K562 (cell line): ENCODE measurements around the gene MYLK3. TPM values are rescaled to one million over a fixed set of nuclear protein-coding genes. Genes with fewer than 3 reads are reported as not detected.

Experiments
- ATAC-seq: fragments of 200-7000 bp; cut with Tn5 transposase; 3 replicates; pipeline ENCODE4 v1.9.1; 2020; ENCODE audit warnings: moderate library complexity
- BruUV-seq: library from RNA; stranded (reverse); fragments of 400-500 nt; replicated peaks from 2 replicates; lab custom pipeline; 2021; lab: Mats Ljungman, UMichigan
- CTCF ChIA-PET: fragments of 300-600 bp; formaldehyde crosslinking; extraction: SDS; loops from one replicate; lab custom pipeline; 2021; ENCODE audit warnings: low intra/inter-chr PET ratio; lab: Yijun Ruan, JAX
- POLR2A ChIA-PET: fragments of 300-600, 350-650 bp; sonication (Branson Sonifier 250); formaldehyde crosslinking; extraction: SDS; loops from one replicate; lab custom pipeline; 2021; ENCODE audit warnings: antibody characterized with exemption, inconsistent platforms; lab: Yijun Ruan, JAX
- DNase-seq, 4 experiments: peaks; one replicate each; pipeline versions ENCODE4 v3.0.0 to v3.0.0-alpha.2; 2011 to 2018; ENCODE audit warnings: low spot score in 3 of 4, mixed read lengths in 3 of 4; ENCODE audit errors: extremely low read depth in 1 of 4
- FAIRE-seq: peaks from 2 replicates; lab custom pipeline; 2011; peaks lifted over from hg19 to GRCh38; lab: Jason Lieb, UNC
- H2AFZ ChIP-seq: 2 replicates; pipeline ENCODE4 v1.6.0; 2011; ENCODE audit warnings: low read depth, low read length, control low read depth, inconsistent platforms
- H3K27ac ChIP-seq: fragments of 200-600 bp; 3 replicates; pipeline ENCODE4 v1.8.0; 2011; ENCODE audit warnings: low read depth, mild to moderate bottlenecking, control low read depth, inconsistent platforms, low read length, moderate library complexity, mixed read lengths; ENCODE audit errors: extremely low read depth
- H3K27me3 ChIP-seq, 2 experiments: fragments of 300-600 bp in 1 of 2; 2 replicates in 1 of 2; 3 replicates in 1 of 2; pipeline versions ENCODE4 v1.6.0 to v1.8.0; 2011; ENCODE audit warnings: inconsistent platforms in 2 of 2, low read length in 2 of 2, mild to moderate bottlenecking in 1 of 2, mixed read lengths in 1 of 2, moderate library complexity in 1 of 2; ENCODE audit not compliant: control insufficient read depth in 2 of 2, insufficient read depth in 2 of 2
- H3K36me3 ChIP-seq: fragments of 300-600 bp; 3 replicates; pipeline ENCODE4 v1.8.0; 2011; ENCODE audit warnings: mild to moderate bottlenecking, low read length, inconsistent platforms; ENCODE audit not compliant: control insufficient read depth, insufficient read depth
- H3K4me1 ChIP-seq, 2 experiments: fragments of 200-600 bp in 1 of 2; replicated peaks in 1 of 2; 2 replicates in 1 of 2; 3 replicates in 1 of 2; pipeline versions ENCODE4 v1.5.1 to v1.8.0; 2011; ENCODE audit warnings: inconsistent platforms in 2 of 2, low read length in 2 of 2, mild to moderate bottlenecking in 1 of 2, mixed read lengths in 1 of 2, moderate library complexity in 1 of 2; ENCODE audit not compliant: control insufficient read depth in 2 of 2, insufficient read depth in 2 of 2
- H3K4me2 ChIP-seq: 2 replicates; pipeline ENCODE4 v1.6.1; 2011; ENCODE audit warnings: low read length, control low read depth, inconsistent platforms, mixed read lengths; ENCODE audit not compliant: insufficient read depth
- H3K4me3 ChIP-seq: fragments of 200-600 bp; sonication (generic), shearing (Covaris generic); 2 replicates; pipeline ENCODE4 v1.5.1; 2016; ENCODE audit warnings: control low read depth, inconsistent platforms
- H3K79me2 ChIP-seq: fragments of 200-600 bp; 3 replicates; pipeline ENCODE4 v1.8.0; 2011; ENCODE audit warnings: low read length, inconsistent platforms; ENCODE audit not compliant: control insufficient read depth, insufficient read depth
- H3K9ac ChIP-seq, 2 experiments: 2 replicates each; pipeline versions ENCODE4 v1.6.0 to v1.6.1; 2011; ENCODE audit warnings: low read depth in 2 of 2, low read length in 2 of 2, control low read depth in 1 of 2, inconsistent platforms in 1 of 2, mild to moderate bottlenecking in 1 of 2, mixed read lengths in 1 of 2; ENCODE audit not compliant: insufficient read depth in 1 of 2
- H3K9me1 ChIP-seq: one replicate; pipeline ENCODE4 v1.6.0; 2011; ENCODE audit warnings: inconsistent platforms, mild to moderate bottlenecking, low read length, moderate library complexity; ENCODE audit not compliant: control insufficient read depth, insufficient read depth
- H3K9me3 ChIP-seq: replicated peaks from 2 replicates; pipeline ENCODE4 v1.5.1; 2011; ENCODE audit warnings: low read depth, low read length, inconsistent platforms; ENCODE audit not compliant: control insufficient read depth, insufficient read depth
- H4K20me1 ChIP-seq: replicated peaks from 2 replicates; pipeline ENCODE4 v1.6.1; 2011; ENCODE audit warnings: low read length, inconsistent platforms, mixed read lengths; ENCODE audit not compliant: control insufficient read depth, insufficient read depth
- FOXA1 ChIP-seq: fragments of 450-650 bp; IDR thresholded peaks from 2 replicates; pipeline ENCODE4 v1.6.1; 2016; ENCODE audit warnings: mild to moderate bottlenecking, borderline replicate concordance
- KLF13 ChIP-seq: fragments of 450-650 bp; IDR thresholded peaks from 2 replicates; pipeline ENCODE4 v1.6.1; 2016; ENCODE audit warnings: missing genetic modification characterization, low read depth, mild to moderate bottlenecking, missing compliant biosample characterization, moderate library complexity, borderline replicate concordance
- NFE2 ChIP-seq: IDR thresholded peaks from 2 replicates; pipeline ENCODE4 v1.6.1; 2014; ENCODE audit warnings: antibody characterized with exemption, low read depth
- NR4A1 ChIP-seq, 2 experiments: fragments of 250-450 bp in 1 of 2; fragments of 450-650 bp in 1 of 2; sonication (Bioruptor Pico) in 1 of 2; IDR thresholded peaks; 2 replicates each; pipeline versions ENCODE4 v1.4.0 to v1.6.1; 2016 to 2020; ENCODE audit warnings: mild to moderate bottlenecking in 2 of 2, missing compliant biosample characterization in 1 of 2, missing genetic modification characterization in 1 of 2, moderate library complexity in 1 of 2
- NRF1 ChIP-seq, 2 experiments: fragments of 450-650 bp; IDR thresholded peaks in 1 of 2; conservative IDR thresholded peaks in 1 of 2; 2 replicates each; pipeline ENCODE4 v1.6.1; 2014; ENCODE audit warnings: mild to moderate bottlenecking in 2 of 2
- SNAPC5 ChIP-seq: fragments of 250-450 bp; sonication (Bioruptor Pico); IDR thresholded peaks from 2 replicates; pipeline ENCODE4 v1.8.0; 2021; ENCODE audit warnings: moderate library complexity, mild to moderate bottlenecking, inconsistent platforms
- SPI1 ChIP-seq: IDR thresholded peaks from 2 replicates; pipeline ENCODE4 v1.6.1; 2011; ENCODE audit warnings: low read depth, low read length, control low read depth, borderline replicate concordance
- TEAD4 ChIP-seq, 2 experiments: sonication (generic) in 1 of 2; formaldehyde crosslinking in 1 of 2; IDR thresholded peaks; 2 replicates each; pipeline versions ENCODE4 v1.6.1 to v1.8.0; 2012 to 2022; ENCODE audit warnings: borderline replicate concordance in 1 of 2, inconsistent platforms in 1 of 2, low read length in 1 of 2, mild to moderate bottlenecking in 1 of 2, missing genetic modification reagents in 1 of 2
- ZNF592 ChIP-seq: fragments of 450-650 bp; IDR thresholded peaks from 2 replicates; pipeline ENCODE4 v1.6.1; 2017; ENCODE audit warnings: antibody characterized with exemption, mild to moderate bottlenecking
- ZNF76 ChIP-seq: fragments of 250-450 bp; sonication (Bioruptor Pico); IDR thresholded peaks from 2 replicates; pipeline ENCODE4 v1.4.0; 2020; ENCODE audit warnings: mild to moderate bottlenecking, moderate library complexity, borderline replicate concordance
- WGBS: fragments of 100-300 bp; shearing (Covaris generic); methylation state at CpG from one replicate; pipeline ENCODE4 v1.1.6; 2016; ENCODE audit warnings: low coverage, mixed read lengths; ENCODE audit not compliant: insufficient coverage; ENCODE audit errors: missing lambda C conversion rate; 5-methylcytosine and 5-hydroxymethylcytosine counted together
- in situ Hi-C: fragments of 300-500 bp; cut with MboI; formaldehyde crosslinking; loops from 4 replicates; pipeline ENCODE4 v1.15.0; 2018; ENCODE audit warnings: inconsistent platforms, mixed read lengths
- intact Hi-C: fragments of 100-400 bp; cut with micrococcal nuclease; formaldehyde crosslinking; loops from 2 replicates; pipeline ENCODE4 v1.14.2; 2022
- polyA plus RNA-seq, 8 experiments: library from polyadenylated mRNA; depleted of rRNA in 4 of 8; stranded (reverse) in 5 of 8; unstranded in 3 of 8; fragments of >200 nt; fragmentation: Nextera tagmentation in 2 of 8; fragmentation: Illumina TruSeq in 1 of 8; extraction: Ambion mirVana in 2 of 8; extraction: Trizol in 1 of 8; gene quantifications; 2 replicates each; pipeline versions ENCODE4 v1.2.1 to v1.2.3, GENCODE V29; 2011 to 2014; ENCODE audit warnings: inconsistent platforms in 1 of 8, missing spikeins in 1 of 8
- total RNA-seq, 7 experiments: library from RNA; depleted of rRNA in 6 of 7; stranded (reverse); fragments of >200 nt in 6 of 7; fragmentation: Illumina TruSeq in 2 of 7; extraction: Trizol in 2 of 7; gene quantifications; 2 replicates each; pipeline versions ENCODE4 v1.2.1 to v1.2.3, GENCODE V29; 2011 to 2021; ENCODE audit warnings: low replicate concordance in 1 of 7

Gene MYLK3
- total and polyA plus RNA-seq, 9 of the 15 experiments (the other 6 are each of a cell fraction or from before 2014, with no cell fraction given) = 0.69 to 10.7 (median 4.7) TPM

- intact Hi-C loops = no loop called here
- TF ChIP-seq FOXA1 = no peak
- no peak for TF ChIP-seq ZNF592
- no peak for TF ChIP-seq NFE2
- TF ChIP-seq SPI1 = no peak
- TF ChIP-seq TEAD4 (IDR thresholded peaks at IDR 0.05; ENCODE audit: low read length) = no peak
- no peak for TF ChIP-seq TEAD4 (CRISPR knock-in tag; IDR thresholded peaks at IDR 0.05; ENCODE audit: borderline replicate concordance)
- TF ChIP-seq KLF13 (tag) = no peak
- no peak for TF ChIP-seq NRF1 (conservative IDR thresholded peaks at IDR 0.05 in 1 of 2, IDR thresholded peaks at IDR 0.05 in 1 of 2)
- TF ChIP-seq SNAPC5 (CRISPR knock-in tag) = no peak
- no peak for TF ChIP-seq ZNF76 (CRISPR knock-in tag)
- TF ChIP-seq NR4A1 (CRISPR knock-in tag; IDR thresholded peaks at IDR 0.05) = no peak
- no peak for TF ChIP-seq NR4A1 (tag; IDR thresholded peaks at IDR 0.05)
- Histone ChIP-seq H3K4me3 (no peak overlapping the region), H3K27ac (no peak overlapping the region), H3K9ac (peak overlapping the region in 1 of 2 experiments; percentile 33; a peak in 1 of 4 replicates), H3K9me3 (no peaks in the 10 kb centered on the region), H3K79me2 (peaks cover 5% of the 10 kb centered on the region; the same call in 2 of the 3 replicates), H3K27me3 (no peaks in the 10 kb centered on the region), H2AFZ (no peak overlapping the region), H3K4me1 (peaks cover 17 to 33% of the 10 kb centered on the region in 2 experiments; a peak in 4 of 5 replicates), H3K9me1 (peaks cover 3% of the 10 kb centered on the region), H3K36me3 (no peaks in the 10 kb centered on the region), H4K20me1 (no peaks in the 10 kb centered on the region), H3K4me2 (no peak overlapping the region)
- 60% methylated on average over 10 of the region's 12 CpGs for WGBS
- ATAC-seq (no peak), DNase-seq (no peak), FAIRE-seq (no peak)
- ChIA-PET CTCF (no interaction called here), POLR2A (interaction anchor here (0.6 kb wide), 1 partner anchor 85 kb away, joined by 3 read pairs; no protein-coding TSS in a partner anchor)
- no TSS peak for BruUV-seq
- in situ Hi-C loops = no loop called here
These were observed 11.4 kb downstream of the MYLK3 start for GRCh38 chr16:46736695-46737094.
